GM21576 (cell line): Measurements from ENCODE around the gene SLC5A10.
"Not testable (repeated sequence)": the region's sequence is repeated elsewhere in the genome, so short reads cannot be mapped to it uniquely, and the experiment has no call there.

Experiments used
- ATAC-seq: cut with Tn5 transposase; IDR thresholded peaks from one replicate; pipeline ENCODE4 v1.9.1; 2021; ENCODE audit warnings: mild to moderate bottlenecking, moderate library complexity; ENCODE audit not compliant: unreplicated experiment

SLC5A10 gene

DNA sequence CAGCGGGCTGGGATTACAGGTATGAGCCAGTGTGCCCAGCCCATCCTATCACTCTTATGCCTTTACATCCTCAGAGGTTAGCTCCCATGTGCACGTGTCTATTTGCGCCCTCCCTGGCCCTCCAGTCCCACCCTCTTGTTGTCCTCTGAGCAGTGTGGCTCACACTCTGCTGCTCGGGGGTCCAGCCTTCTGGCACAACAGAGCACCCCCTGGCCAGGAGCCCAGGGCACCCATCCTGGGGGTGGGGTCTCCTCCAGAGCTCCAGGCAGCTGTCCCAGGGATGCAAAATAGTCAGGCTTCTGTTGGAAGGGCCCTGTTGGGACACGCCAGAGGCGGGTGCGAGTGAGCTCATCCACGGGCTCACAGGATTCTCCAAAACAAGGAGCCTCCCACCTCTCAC lies 64.3 kb downstream of the SLC5A10 start:
- no peak for ATAC-seq

DNA sequence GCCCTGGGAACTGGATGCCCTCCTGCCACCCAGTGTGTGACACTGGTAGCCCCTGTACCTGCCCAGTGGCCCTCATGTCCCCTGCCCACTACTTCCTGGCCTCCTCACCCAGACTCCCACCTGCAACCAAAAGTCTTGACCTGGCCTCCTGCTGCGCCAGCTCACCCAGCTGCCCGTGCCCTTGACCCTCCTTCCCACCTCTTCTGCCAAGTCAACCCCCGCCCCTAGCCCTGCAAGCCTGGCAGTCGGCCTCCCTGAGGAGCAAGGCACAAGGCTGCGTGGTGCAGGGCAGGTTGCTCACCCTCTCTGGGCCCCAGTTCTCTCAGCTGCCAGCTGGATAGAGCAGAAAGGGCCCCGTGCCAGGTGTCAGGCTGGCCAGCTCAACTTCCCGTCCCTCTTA lies 64.9 kb downstream of the SLC5A10 start:
- no peak for ATAC-seq

DNA sequence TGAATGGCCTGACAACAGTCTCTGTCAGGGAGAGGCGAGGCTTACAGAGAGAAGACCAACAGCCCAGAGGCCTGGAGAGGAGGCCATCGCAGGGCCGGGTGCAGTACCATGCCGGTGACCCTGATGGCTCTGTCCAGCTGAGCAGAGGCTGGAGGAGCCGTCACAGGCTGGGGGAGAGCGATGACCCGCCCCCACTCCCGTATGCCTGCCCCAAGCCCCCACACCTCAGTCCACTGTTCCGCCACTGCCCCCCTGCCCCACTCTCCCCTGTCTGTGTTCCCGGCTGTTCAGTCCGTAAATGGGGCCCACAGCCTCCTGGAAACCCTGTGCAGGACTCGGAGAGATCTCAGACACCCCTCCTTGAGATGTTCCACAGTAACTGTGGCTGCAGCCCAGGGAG lies 65.4 kb downstream of the SLC5A10 start:
- ATAC-seq = no peak

DNA sequence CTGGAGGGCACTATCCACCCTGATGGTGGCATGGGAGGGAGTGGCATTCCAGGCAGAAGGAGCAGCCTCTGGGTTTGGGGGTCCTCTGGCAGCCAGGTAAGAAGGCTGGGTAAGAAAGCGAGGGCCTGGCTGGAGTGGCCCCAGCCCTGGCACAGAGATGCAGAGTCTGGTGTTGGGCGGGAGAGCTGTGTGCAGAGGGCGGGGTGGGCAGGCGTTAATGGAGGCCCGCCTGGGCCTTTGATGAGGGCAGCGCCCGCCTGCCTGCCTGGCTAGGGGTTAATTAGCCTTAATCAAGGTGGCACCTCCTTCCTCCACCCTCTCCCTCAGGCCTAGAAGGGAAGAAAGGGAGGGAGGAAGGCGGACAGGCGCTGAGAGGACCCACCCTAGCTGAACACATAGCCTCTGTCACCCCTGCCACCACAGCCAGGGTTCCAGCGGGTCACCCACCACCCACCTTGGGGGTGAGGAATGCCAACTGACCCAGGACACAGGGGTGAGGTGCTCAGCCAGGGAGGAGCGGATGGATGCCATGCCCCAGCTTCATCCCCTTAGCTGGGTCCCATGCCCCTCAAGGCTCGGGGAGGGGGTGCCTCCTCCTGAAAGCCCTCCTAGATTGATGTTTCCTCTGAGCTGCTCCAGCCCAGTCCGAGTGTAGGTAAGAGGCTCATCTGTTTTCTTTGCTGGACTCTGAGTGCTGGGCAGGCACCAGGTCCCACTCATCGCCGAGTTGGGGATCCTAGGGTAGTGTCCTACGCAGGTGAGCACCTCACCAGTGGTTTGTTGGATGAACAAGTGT lies 66.0 kb downstream of the SLC5A10 start:
- no peak for ATAC-seq

DNA sequence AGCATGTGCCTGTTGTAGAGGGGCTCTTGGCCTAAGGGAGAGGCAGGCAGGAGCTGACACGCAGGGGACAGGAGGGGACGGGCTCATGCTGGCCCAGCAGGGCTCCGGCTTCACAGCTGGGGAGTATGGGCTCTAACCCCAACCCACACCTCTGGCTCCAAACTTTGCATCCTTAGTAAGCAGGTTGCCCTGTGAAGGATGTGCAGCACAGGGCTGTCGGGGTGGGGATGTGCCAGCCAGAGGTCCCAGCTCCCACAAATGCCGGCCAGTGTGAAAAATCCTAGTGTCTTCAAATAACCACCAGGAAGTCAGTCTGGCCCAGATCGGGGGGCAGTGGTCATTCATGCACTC lies 66.6 kb downstream of the SLC5A10 start:
- no peak for ATAC-seq

DNA sequence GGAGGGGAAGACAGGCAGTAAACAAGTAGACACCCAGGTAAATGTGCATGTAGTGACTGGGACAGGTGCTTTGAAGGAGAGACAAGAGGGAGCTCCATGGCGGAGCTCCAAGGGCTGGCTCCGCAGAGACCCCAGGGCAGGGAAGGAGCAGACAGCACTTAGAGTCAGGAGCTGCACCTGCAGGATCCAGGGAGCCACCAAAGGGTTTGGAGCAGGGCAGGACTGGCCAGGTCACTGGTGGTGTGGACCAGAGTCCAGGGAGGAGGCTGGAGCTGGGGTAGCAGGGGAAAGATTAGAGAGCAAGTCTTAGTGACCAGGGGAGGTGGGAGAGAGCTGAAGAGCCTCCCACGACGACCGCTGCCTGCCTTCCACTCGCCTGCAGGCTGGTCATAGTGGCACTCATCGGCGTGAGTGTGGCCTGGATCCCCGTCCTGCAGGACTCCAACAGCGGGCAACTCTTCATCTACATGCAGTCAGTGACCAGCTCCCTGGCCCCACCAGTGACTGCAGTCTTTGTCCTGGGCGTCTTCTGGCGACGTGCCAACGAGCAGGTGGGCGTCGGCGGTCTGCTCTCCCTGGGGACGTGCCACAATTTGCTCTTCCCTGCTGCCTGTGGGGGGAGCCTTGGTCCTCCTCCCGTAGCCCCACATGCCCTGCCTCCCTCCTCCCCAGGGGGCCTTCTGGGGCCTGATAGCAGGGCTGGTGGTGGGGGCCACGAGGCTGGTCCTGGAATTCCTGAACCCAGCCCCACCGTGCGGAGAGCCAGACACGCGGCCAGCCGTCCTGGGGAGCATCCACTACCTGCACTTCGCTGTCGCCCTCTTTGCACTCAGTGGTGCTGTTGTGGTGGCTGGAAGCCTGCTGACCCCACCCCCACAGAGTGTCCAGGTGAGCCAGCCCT lies 67.3 kb downstream of the SLC5A10 start:
- ATAC-seq = no peak

DNA sequence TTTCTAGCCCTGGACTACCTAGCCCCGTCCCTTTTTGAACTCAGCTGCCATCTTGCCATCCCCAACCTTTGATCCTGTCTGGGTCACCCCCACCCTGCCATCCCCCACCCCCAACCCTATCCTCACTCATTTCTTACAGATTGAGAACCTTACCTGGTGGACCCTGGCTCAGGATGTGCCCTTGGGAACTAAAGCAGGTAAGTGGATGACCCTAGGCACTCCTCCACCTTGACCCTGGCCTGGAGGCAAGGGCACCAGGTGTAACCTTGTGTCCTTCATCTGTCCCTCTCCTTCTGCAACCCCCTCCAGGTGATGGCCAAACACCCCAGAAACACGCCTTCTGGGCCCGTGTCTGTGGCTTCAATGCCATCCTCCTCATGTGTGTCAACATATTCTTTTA lies 68.1 kb downstream of the SLC5A10 start:
- ATAC-seq = no peak

DNA sequence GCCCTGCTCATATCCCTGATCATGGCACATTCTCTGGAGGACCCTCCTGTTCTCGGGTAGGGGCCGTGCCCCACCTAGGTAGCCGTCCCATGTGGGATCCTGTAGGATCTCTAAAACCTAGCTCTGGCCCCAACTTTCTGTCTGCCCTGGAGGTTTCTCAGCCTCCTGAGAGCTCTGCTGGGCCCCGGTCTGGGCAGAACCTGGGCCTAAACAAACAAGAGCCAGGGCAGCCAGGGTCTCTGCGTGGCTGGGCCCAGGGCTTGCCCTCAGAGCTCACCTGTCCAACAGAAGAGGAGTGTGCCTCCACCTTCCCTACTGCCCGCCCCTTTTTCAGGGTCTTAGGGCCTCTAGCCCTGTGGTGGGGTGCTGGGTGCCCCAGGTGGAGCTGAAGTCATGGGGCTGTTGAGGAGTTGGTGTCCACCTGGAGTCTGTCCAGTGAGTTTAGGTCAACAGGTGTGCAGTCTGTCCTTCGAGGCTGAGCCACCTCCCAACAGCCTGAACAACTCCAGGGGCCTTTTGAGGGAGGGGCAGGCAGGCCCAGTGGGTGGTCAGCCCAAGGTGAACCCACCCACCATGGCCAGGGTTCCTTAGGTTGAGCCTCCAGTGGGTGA lies 69.2 kb downstream of the SLC5A10 start:
- ATAC-seq = not testable (repeated sequence)

DNA sequence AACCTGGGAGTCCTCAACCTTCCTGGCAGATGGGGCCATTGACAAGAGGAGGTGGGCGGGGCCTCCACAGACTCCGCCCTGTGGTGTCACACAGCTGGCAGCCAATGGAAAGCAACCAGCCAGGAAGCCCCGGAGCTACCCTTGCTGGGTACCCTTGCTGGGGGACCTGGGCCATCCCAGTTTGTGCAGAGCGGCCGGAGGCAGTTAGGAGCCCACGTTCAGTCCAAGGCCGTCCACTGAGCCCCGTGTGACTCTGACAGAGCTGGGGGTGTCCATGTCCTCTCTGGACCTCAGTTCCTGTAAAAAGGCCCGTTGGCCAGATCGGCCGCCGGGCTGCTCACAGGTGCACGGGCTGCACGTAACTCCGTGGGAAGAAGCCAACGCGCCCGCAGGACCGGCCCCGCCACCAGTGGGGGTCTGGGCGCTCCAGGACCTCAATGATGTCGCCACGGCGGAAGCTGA lies 69.7 kb downstream of the SLC5A10 start:
- ATAC-seq = no peak

DNA sequence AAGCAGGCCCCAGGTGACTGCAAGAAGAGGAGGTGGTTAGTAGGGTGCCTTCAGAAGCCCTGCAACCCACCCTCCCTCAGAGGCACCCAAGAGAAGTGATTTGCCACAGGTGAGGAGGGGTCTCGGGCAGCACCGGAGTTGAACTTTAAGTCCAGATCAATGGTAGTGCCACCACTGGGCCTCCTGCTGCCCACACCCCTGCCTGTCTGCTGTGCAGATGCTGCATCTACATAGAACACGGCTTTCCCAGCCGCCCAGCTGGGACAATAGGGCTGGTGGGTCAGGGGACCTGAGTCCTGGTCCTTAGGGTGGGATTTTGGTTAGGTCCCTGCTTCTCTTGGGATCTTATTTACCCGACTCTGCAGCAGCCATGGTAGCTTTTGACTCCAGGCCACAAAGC lies 70.2 kb downstream of the SLC5A10 start:
- no peak for ATAC-seq

DNA sequence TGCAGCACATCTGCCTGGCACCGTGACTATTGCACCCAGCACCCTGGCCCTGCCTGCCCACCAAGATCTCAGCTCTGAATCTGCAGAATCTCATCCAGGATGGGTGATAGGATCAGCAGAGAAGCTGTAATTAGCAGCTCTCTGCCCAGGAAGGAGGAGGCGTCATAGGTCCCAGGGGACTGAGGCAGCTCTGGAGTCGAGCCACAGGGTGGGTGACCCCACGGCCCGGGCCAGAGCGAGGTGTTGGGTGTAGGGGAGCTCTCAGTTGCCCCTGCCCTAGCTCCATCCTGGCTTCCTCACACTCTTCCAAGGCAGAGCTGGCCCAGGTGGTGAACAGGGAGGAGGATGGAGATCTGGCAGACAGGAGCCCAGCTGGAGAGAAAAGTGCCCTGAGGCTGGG lies 70.8 kb downstream of the SLC5A10 start:
- no peak for ATAC-seq

DNA sequence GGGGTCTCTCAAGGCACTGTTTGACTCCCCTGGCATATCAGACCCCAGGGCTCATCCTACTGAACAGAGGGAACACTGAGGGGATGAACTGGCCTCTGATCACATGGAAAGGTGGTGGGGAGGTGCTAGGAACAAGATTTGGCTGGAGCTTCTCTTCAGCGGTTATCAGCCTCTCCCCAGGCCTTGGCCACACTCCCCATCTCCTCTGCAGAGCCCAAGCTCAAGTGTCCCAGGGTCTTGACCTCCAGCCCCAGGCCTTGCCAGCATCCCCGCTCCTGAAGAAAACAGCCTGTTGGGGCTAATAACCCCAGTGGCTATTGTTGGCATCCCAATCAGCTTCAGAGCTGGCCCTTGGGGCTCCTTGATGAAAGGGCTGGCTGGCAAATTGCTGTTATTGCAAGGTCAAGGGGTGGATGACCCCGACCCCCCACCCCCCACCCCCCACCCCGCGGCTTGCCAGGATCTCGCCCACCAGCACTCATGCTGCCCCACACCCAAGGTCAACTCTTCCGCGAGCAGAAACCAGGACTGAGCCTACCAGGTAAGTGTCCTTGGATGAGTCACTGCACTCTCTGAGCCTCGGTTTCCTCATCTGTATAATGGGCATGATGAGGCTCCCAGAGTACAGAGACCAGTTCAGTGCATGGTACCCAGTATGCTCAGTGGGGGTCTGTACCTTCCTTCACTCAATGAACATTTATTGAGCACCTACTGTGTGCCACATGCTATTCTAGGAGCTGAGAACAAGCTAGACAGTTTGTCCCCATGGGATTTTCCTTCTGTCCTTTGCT lies 71.4 kb downstream of the SLC5A10 start:
- ATAC-seq = no peak

DNA sequence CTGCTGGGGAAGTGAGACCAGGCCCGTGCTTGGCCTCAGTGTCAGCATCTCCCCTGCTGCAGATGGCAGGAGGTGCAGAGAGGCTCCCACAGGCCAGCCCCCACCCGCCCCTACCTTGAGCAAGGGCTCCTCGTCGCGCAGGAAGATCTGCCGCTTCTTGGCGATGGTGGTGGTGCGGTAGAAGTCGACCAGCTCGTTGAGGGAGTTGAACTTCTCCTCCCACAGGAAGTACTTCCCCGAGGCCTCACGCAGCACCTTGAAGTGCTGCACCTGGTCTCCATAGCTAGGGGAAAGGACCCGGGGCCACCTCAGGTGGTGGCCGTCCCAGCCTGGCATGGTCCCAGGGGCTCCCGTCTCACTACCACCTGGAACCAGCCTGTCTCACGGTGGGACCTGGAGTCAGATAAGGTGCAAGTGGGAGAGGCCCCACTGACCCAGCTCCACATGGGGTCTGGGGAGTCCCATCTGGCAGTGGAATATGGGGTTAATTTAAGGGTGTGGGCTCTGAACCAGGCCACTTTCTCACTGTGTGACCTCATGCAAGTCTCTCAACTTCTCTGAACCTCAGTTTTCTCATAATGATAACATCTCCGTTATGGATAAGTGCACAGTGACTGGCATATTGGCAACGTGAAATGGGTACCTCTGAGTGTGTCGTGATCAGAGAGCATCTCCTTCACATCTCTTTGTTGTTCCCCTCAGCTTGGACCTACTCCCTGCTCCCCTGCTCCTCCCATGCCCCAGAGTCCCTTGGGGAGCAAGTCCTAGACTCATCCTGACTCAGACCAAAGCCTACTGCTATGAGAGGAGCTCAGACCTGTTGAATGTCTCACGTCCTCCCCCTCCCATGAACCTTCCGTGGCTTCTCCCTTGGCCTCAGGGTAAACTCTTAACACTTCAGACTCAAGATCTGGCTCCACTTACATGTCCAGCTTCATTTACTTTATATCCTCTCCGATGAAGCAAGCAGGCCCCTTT lies 72.4 kb downstream of the SLC5A10 start:
- ATAC-seq = no peak

DNA sequence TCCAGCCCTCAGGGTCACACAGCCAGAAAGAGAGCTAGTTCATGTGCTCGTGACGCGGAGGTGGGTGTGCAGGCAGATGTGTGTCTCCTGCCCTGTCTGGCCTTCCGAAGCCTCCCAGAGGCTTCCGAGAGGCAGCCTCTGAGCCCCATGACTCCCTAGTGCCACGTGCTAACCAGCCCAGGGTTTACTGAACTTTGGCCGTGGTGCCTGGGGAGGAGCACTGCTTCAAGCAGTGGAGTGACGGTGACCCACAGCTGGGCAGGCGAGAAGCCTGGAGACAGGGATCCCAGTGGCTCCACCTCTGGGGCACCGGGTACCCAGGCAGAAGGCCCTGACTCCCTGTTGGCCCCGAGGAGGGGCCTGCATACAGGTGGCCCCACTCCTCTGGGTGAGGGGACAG lies 76.7 kb downstream of the SLC5A10 start:
- ATAC-seq = not testable (repeated sequence)

DNA sequence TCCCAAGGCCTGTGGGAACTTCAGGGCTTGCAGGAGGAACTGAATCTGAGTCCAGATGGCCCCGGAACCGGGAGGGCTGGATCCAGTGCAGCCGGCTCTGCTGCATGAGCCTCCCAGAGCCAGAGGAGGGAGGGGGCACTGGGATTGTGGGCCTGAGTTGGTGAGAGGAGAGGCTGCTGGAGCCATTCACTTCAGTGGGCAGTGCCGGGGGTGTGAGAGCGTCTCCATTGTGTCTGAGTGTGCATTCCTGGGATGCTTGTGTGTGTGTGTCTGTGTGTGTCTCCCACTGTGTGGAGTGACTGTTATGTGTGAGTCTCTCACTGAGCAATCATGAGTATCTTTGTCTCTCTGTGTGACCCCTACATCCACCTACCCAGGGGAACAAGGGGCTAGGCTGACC lies 77.8 kb downstream of the SLC5A10 start:
- ATAC-seq = not testable (repeated sequence)

DNA sequence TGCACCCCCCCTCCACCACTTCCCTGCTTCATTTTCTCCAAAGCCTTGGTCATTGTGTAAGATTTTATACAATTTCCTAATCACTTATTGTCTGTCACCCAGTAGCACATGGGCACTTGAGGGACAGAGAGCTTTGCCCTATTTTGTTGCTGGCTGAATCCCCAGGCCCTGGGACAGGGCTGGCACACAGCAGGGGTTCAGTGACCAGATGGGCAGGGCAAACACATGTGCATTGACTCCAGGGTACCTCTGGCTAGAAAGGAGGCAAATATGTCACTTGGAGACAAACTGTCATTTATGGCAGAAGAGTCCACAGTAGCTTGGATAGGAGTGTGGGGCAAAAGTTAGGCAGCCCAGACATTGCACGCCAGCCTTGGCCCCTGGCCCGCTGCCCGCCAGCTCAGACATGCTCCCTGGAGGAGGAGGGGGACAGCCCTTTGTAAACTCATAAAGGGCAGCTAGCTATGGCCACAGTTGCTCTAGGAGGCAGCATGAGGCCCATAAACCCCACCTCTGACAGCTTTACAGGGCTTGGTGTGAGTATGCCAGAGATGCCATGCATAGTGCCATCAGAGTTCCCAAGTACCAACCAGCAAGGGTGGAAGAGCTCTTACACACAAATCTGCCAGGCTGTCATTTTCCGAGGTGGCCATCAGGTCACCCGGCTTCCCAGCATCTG lies 78.9 kb downstream of the SLC5A10 start:
- ATAC-seq = not testable (repeated sequence)

DNA sequence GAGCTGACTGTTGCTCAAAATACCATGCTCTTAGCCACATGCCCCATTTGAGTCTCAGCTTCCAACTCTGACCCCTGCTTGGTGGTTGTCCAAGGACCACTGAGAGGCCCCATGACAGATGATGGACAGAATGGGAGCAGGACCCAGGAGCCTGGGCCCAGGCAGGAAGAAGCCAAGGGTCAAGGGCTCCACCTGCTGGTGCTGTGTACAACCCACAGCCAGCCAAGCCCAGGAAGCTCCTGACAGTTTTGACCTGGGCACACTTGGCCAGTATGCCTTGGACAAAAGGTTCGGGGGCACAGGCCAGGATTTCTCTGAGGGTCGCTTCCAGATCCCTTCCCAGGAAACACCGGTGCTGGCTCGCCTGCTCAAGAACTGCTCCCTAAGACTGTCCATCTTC lies 79.8 kb downstream of the SLC5A10 start:
- ATAC-seq = not testable (repeated sequence)

DNA sequence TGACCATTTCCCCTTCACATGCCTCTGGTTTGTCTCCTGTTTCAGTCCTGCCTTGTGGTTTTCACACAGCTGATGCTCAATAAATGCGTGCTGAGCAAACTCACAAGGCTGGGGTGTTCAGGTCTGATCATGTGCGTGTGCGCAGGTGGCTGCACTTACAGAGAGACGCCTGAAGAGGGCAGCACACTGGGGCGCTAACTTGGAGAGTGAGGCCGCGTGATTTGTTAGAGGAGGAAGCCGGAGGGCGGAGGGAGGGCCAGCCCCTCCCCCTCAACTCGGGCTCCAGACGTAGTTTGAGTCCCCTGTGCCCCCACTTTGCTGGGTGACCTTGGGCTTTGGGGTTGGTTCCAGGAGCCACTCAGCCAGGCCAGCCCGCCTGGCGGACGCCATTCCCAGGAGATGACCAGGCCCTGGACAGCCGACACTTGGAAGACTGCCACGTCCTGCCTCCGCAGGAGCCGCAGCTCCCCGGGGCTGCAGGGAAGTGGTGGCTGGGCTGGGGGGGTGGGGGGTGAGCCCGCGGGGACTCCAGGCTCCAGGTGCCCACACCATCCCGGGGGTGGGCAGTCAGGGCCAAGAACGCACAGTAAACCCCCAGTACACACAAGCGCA lies 80.5 kb downstream of the SLC5A10 start:
- peak; percentile 41 for ATAC-seq

DNA sequence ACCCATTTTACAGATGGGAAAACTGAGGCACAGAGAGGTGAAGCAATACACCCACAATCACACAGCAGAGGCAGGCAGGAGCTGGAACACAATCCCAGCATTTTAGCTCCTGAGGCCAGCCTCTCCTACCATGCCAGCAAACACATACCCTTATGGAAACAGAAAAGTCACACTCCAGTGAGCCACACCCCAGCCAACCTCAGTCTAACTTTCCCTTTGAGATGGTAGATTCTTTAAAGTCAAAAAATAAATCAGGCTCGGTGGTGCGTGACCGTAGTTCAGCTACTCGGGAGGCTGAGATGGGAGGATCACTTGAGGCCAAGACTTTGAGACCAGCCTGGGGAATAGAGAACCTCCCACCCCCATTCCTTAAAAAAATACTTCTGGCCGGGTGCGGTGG lies 84.2 kb downstream of the SLC5A10 start:
- peak; percentile 30 for ATAC-seq
